SKM-1 (cell line): ENCODE results near the gene SEC63.
"Not testable (repeated sequence)": the region's sequence is repeated elsewhere in the genome, so short reads cannot be mapped to it uniquely, and the experiment has no call there.

ENCODE experiments used
- DNase-seq: peaks from one replicate; lab custom pipeline; 2025; ENCODE audit not compliant: unreplicated experiment; lab: John Stamatoyannopoulos, UW

SEC63 gene

GRCh38 chr6:107931894-107932293 lies 26.1 kb downstream of the SEC63 start:
- DNase-seq: no peak

GRCh38 chr6:107928984-107929383 lies 29.0 kb downstream of the SEC63 start:
- DNase-seq: no peak

- not testable (repeated sequence) for DNase-seq
These were observed 31.1 kb downstream of the SEC63 start for GRCh38 chr6:107926697-107927544.

- DNase-seq: no peak
These were observed 40.3 kb downstream of the SEC63 start for GRCh38 chr6:107917451-107918375.

- DNase-seq: not testable (repeated sequence)
These were observed 41.0 kb downstream of the SEC63 start for GRCh38 chr6:107916961-107917360.

- no peak for DNase-seq
These were observed 46.3 kb downstream of the SEC63 start for GRCh38 chr6:107911692-107912091.

GRCh38 chr6:107894809-107895396 lies 63.1 kb downstream of the SEC63 start:
- no peak for DNase-seq

GRCh38 chr6:107890431-107890830 lies 67.6 kb downstream of the SEC63 start:
- not testable (repeated sequence) for DNase-seq

GRCh38 chr6:107885950-107886349 lies 72.1 kb downstream of the SEC63 start:
- DNase-seq: not testable (repeated sequence)

GRCh38 chr6:107879941-107880340 lies 78.1 kb downstream of the SEC63 start:
- no peak for DNase-seq

- no peak for DNase-seq
These were observed 80.0 kb downstream of the SEC63 start for GRCh38 chr6:107877968-107878367.

- no peak for DNase-seq
These were observed 86.0 kb downstream of the SEC63 start for GRCh38 chr6:107871976-107872375.

- DNase-seq: not testable (repeated sequence)
These were observed 86.5 kb downstream of the SEC63 start for GRCh38 chr6:107871512-107871911.

- no peak for DNase-seq
These were observed 87.0 kb downstream of the SEC63 start for GRCh38 chr6:107871016-107871415.

- DNase-seq: no peak
These were observed 87.6 kb downstream of the SEC63 start for GRCh38 chr6:107870381-107870780.

GRCh38 chr6:107869871-107870270 lies 88.1 kb downstream of the SEC63 start:
- no peak for DNase-seq

GRCh38 chr6:107868867-107869611 lies 89.0 kb downstream of the SEC63 start:
- DNase-seq: no peak

GRCh38 chr6:107867302-107867615 lies 90.7 kb downstream of the SEC63 start:
- DNase-seq: no peak

- DNase-seq: no peak
These were observed 91.3 kb downstream of the SEC63 start for GRCh38 chr6:107866606-107867301.
